ACHN (cell line): ENCODE results near the gene HTRA2.

Experiments used
- DNase-seq: peaks from one replicate; pipeline ENCODE4 v3.0.0-alpha.2; 2015
- in situ Hi-C: cut with HindIII; loops from 2 replicates; pipeline ENCODE4 v1.10.0; 2017; ENCODE audit warnings: low sequenced_read_pairs, low pct_ligation_motif_present, low pct_unique_long_range_greater_than_20kb

HTRA2 gene

DNA sequence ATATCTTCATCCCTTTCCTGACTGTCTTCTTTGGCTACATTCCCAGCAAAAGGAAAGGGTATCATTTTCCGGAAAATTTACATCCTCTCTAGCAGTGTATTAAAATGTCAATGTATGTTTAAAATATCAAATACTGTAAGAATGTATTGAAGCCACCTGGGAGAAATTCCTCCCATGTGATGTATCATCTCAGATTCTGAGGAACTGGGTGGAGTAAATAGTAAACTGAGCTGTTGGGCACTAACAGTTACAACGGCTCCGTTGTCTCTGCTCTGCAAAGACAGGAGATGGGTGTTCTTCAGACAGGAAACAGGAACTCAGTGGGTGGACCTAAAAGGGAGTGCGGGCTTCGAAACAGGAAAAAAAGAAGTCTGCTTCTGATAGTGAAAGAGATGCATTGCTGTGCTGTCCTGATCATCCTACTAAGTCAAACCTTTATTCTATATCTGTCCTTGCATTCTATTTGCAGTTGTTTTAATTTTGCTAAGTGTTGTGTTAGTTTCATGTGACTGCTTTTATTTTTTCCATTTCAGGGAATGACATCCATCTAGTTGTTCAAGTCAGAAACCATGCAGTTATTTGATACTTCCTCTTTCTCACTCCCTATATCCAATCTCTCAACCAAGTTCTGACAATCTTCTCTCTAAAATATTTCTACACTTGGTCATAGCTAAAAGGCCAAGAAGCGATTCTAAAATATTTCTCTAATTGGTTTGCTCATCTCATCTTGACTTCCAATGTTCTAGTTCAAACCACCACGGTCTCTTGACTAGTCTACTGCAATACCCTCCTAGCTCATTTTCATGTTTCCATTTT lies 44.2 kb downstream of the HTRA2 start:
- in situ Hi-C loops: no loop called here
- no peak for DNase-seq

DNA sequence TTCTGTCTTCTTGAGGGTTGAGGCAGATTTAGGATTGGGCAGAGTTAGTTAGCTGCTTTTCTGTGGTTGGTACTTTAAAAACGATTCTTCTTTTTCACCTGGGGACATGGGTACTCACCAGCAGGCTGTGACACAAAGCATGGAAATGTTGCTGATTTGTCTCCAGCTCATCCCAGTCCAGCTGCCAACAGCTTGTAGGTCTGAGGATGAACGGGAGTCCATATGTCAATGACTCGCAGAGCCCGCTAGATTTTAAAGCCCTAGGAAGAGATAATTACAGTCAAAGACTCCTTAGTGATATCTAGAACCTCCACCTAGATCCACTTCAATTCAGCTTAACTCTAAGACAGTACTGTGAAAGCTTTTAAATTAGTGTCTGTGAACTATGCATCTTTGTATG lies 45.6 kb downstream of the HTRA2 start:
- in situ Hi-C loops: no loop called here

DNA sequence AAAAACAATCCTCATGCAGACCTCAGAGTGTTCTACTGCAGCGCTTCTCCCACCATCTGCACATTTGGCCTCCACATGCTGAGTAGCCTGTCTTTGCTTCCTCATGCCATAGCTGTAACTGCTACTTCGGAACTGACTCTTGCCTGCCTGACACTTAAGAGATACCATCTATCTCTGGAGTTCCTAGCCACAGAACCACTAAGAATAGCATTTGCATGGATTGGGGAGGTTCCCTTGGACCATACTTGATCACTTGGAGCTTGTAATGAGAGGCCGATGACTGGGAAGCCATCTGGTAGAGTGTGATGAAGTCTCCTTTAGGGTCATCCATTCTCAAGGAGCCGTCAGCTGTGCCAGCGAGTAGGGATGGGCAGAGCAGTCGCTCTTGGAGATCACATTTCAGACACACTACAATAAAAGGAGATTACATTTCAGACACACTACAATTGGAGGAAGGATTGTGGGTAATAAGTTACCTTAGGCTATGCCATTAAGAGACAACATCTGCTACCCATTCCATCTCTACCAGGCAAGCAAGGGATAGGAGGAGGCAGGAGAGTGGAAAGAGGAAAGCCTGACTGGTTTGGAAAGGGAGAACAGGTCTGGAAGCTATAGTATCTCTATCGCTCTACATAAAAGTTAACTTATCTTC lies 46.6 kb downstream of the HTRA2 start:
- in situ Hi-C loops: no loop called here
- DNase-seq: no peak

More for the DNA sequence above, 45.6 kb downstream of the HTRA2 start:
- DNase-seq: no peak

GRCh38 chr2:74576863-74577229 lies 47.1 kb downstream of the HTRA2 start:
- in situ Hi-C loops: no loop called here

GRCh38 chr2:74577448-74577847 lies 47.7 kb downstream of the HTRA2 start:
- in situ Hi-C loops: no loop called here
- no peak for DNase-seq

More at GRCh38 chr2:74576863-74577229, 47.1 kb downstream of the HTRA2 start:
- no peak for DNase-seq

DNA sequence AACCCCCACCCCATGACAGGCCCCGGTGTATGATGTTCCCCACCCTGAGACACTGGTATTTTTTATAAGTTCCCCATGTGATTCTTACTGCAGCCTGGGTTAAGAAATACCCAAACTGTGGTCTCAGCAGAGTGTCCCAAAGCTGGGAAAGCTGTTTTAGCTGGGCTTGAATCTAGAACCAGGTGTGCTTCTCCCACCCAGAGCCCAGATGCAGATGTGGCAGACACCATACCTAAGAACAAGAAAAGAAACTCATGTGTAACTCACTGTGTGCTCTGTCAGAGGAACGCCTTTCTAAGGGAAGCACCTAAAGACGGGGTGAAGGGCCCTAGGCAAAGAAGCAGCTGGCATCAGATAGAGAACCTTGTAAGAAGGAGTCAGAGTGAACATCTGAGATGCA lies 48.7 kb downstream of the HTRA2 start:
- DNase-seq: no peak
- in situ Hi-C loops: no loop called here

DNA sequence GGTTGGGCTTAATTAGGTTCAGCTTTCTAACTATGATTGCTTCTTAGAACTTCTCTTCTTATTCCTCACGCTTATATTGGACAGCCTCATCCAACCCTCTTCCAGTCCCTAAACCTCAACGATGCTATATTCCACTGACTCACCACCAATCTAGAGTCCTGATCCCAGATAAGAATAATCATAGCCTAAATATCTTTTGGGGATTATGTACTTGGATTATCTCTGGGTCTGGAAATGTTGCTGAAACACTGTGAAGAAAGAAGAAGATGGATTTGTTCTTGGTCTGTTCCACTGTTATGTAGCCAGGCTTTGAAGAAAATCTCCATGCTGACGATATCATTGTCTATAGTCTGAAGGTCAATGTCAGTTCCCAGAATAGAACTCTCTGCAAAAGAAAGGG lies 51.7 kb downstream of the HTRA2 start:
- in situ Hi-C loops: no loop called here
- no peak for DNase-seq

DNA sequence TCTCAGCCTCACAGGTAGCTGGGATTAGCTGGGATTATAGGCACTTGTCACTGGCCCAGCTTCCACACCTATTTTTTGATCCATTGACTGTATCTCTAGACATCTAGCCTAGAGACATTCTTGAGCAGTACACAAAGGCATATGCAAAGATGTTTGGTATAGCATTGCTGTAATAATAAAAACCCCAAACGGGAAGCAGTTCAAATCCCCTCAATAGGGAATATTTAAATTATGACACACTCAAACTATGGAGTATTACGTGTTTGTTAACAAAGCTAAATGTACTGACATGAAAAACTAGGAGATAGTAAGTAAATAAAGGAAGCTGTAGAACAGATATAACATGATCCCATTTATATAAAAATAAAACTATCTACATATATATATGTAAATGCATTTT lies 52.5 kb downstream of the HTRA2 start:
- no peak for DNase-seq
- in situ Hi-C loops: no loop called here
